ENCODE data around the gene C11orf68. TPM values are rescaled to one million over a fixed set of nuclear protein-coding genes. Genes with fewer than 3 reads are reported as not detected.

Gene C11orf68
- total and polyA plus RNA-seq, 10 of the 15 experiments (the other 5 are each of a cell fraction or from before 2014, with no cell fraction given): 3.0 to 25.4 (median 16.7) TPM

GRCh38 chr11:65890324-65891218, 28.3 kb downstream of the C11orf68 start, which contains the start of gene CCDC85B:
Gene CCDC85B (plus strand): TSS chr11:65890673. CDS start chr11:65890784, 111 bp downstream.
- Histone ChIP-seq H3K27me3 (replicated peaks in 1 of 2; ENCODE audit: control insufficient read depth in 2 of 2, insufficient read depth in 2 of 2, low read length in 1 of 2) (no peaks in the 10 kb centered on the region), H2AFZ (ENCODE audit: control insufficient read depth, low read depth, low read length) (peak within 1 kb of the TSS; percentile 53), H3K4me1 (ENCODE audit: control insufficient read depth, insufficient read depth, low read length) (peaks cover 29% of the 10 kb centered on the region), H3K27ac (ENCODE audit: control insufficient read depth, insufficient read depth) (peak within 1 kb of the TSS; percentile 90), H4K20me1 (ENCODE audit: control insufficient read depth, insufficient read depth) (no peaks in the 10 kb centered on the region), H3K79me2 (ENCODE audit: control insufficient read depth, insufficient read depth, low read length) (peaks cover 55% of the 10 kb centered on the region), H3K36me3 (ENCODE audit: control insufficient read depth in 2 of 2, insufficient read depth in 2 of 2, low read length in 1 of 2) (peaks cover 0 to 9% of the 10 kb centered on the region in 2 experiments; a peak in 2 of 4 replicates), H3K4me2 (ENCODE audit: control insufficient read depth, insufficient read depth) (peak within 1 kb of the TSS; percentile 99), H3K4me3 (peak within 1 kb of the TSS; percentile 98), H3K9me3 (replicated peaks; ENCODE audit: control insufficient read depth, insufficient read depth, low read length) (no peaks in the 10 kb centered on the region), H3K9ac (ENCODE audit: control insufficient read depth, insufficient read depth, low read length) (peak within 1 kb of the TSS; percentile 94)
- in situ Hi-C loops (cut with MboI): no loop called here
- intact Hi-C loops (cut with micrococcal nuclease; ENCODE audit: unreplicated experiment): loop anchor here (5.0 to 10.0 kb wide), 2 partner anchors 37 to 244 kb away; no protein-coding TSS in a partner anchor
- ChIA-PET SMC1A (ENCODE audit: uncharacterized antibody, unreplicated experiment) (interaction anchor here (0.7 to 6.7 kb wide), 24 partner anchors 10 to 275 kb away, joined by 3 to 52 read pairs (median 4); partner anchors contain the start of genes CFL1, FOSL1, MUS81 and PCNX3), CTCF (interaction anchor here (0.8 to 11.0 kb wide), 30 partner anchors 9 to 303 kb away, joined by 3 to 167 read pairs (median 4); partner anchors contain the start of genes BANF1, CFL1, FOSL1 and MUS81), RAD21 (ENCODE audit: unreplicated experiment) (interaction anchor here (0.7 to 8.0 kb wide), 25 partner anchors 8 to 590 kb away, joined by 3 to 76 read pairs (median 5); partner anchors contain the start of genes BANF1, CFL1, DPP3 and EIF1AD), POLR2A (interaction anchor here (0.5 to 7.4 kb wide), 45 partner anchors 7 to 1463 kb away, joined by 3 to 155 read pairs (median 4); partner anchors contain the start of genes AP5B1, BANF1, CFL1 and EIF1AD)
- DNase-seq (ENCODE audit: low read depth, low spot score) (peak; percentile 77), FAIRE-seq (peak; percentile 64), ATAC-seq (peak; percentile 65)
- BruUV-seq (replicated peaks): no TSS peak
- under 1% methylated on average over 91 of the region's 94 CpGs for WGBS (ENCODE audit: insufficient coverage, insufficient replicate concordance, low lambda C conversion rate, missing lambda C conversion rate)
- no peak for TF ChIP-seq PAX8 (IDR thresholded peaks at IDR 0.05)
- TF ChIP-seq MYC (IDR thresholded peaks at IDR 0.05; ENCODE audit: insufficient read depth, insufficient read length, insufficient replicate concordance, low read length, severe bottlenecking): peak; percentile 90
- TF ChIP-seq HDGF (IDR thresholded peaks at IDR 0.05): peak; percentile 91
- no peak for TF ChIP-seq SMC3 (IDR thresholded peaks at IDR 0.05; ENCODE audit: borderline replicate concordance, low read length)
- peak; percentile 21; the same call in 1 of the 2 replicates for TF ChIP-seq EED (IDR thresholded peaks at IDR 0.05; ENCODE audit: low read depth)
- TF ChIP-seq JUNB (IDR thresholded peaks at IDR 0.05): no peak
- no peak for TF ChIP-seq PML (IDR thresholded peaks at IDR 0.05; ENCODE audit: low read length)
- peak; percentile 92 for TF ChIP-seq ZNF687 (IDR thresholded peaks at IDR 0.05)
- peak; percentile 88 to 97 for TF ChIP-seq BHLHE40 (IDR thresholded peaks at IDR 0.05; ENCODE audit: borderline replicate concordance in 1 of 2, low read depth in 2 of 2, low read length in 1 of 2)
- TF ChIP-seq TCF12 (IDR thresholded peaks at IDR 0.05; ENCODE audit: low read depth, low read length): no peak
- TF ChIP-seq E2F4 (IDR thresholded peaks at IDR 0.05; ENCODE audit: low read depth, low read length): no peak
- no peak for TF ChIP-seq USF2 (IDR thresholded peaks at IDR 0.05; ENCODE audit: borderline replicate concordance, low read depth, low read length)
- no peak for TF ChIP-seq PAX5 (IDR thresholded peaks at IDR 0.05; ENCODE audit: borderline replicate concordance, low read depth, low read length)
- TF ChIP-seq KDM1A (IDR thresholded peaks at IDR 0.05; ENCODE audit: borderline replicate concordance): no peak
- TF ChIP-seq SUPT20H (IDR thresholded peaks at IDR 0.05; ENCODE audit: borderline replicate concordance, control insufficient read depth, low read depth, low read length): no peak
- no peak for TF ChIP-seq MYB (IDR thresholded peaks at IDR 0.05; ENCODE audit: borderline replicate concordance, low read depth, low read length)
- no peak for TF ChIP-seq RFX5 (IDR thresholded peaks at IDR 0.05; ENCODE audit: low read depth, low read length)

Measured in GM12878 (cell line).